GM18861 (cell line): ENCODE results near the gene BCL2.

Source experiments
- ATAC-seq: cut with Tn5 transposase; IDR thresholded peaks from one replicate; pipeline ENCODE4 v1.9.1; 2021; ENCODE audit not compliant: unreplicated experiment

Gene BCL2

GRCh38 chr18:63146828-63147409, 172.7 kb downstream of the BCL2 start:
- ATAC-seq = no peak

- no peak for ATAC-seq
These were observed 173.6 kb downstream of the BCL2 start for GRCh38 chr18:63145851-63146555.

GRCh38 chr18:63145166-63145850, 174.3 kb downstream of the BCL2 start:
- no peak for ATAC-seq

- ATAC-seq = no peak
These were observed 174.8 kb downstream of the BCL2 start for GRCh38 chr18:63144748-63145147.

GRCh38 chr18:63143330-63143771, 176.2 kb downstream of the BCL2 start:
- ATAC-seq = no peak

GRCh38 chr18:63142594-63143225, 176.9 kb downstream of the BCL2 start:
- no peak for ATAC-seq

- ATAC-seq = peak; percentile 53
These were observed 177.8 kb downstream of the BCL2 start for GRCh38 chr18:63141778-63142176.

- no peak for ATAC-seq
These were observed 178.4 kb downstream of the BCL2 start for GRCh38 chr18:63140997-63141777.

GRCh38 chr18:63140038-63140450, 179.5 kb downstream of the BCL2 start:
- no peak for ATAC-seq

GRCh38 chr18:63138436-63139340, 180.9 kb downstream of the BCL2 start:
- peak; percentile 35 for ATAC-seq

- ATAC-seq = no peak
These were observed 181.6 kb downstream of the BCL2 start for GRCh38 chr18:63137999-63138435.

GRCh38 chr18:63135101-63135500, 184.5 kb downstream of the BCL2 start:
- no peak for ATAC-seq

GRCh38 chr18:63132819-63133200, 186.8 kb downstream of the BCL2 start:
- ATAC-seq = no peak

- ATAC-seq = no peak
These were observed 187.4 kb downstream of the BCL2 start for GRCh38 chr18:63131959-63132818.

- ATAC-seq = no peak
These were observed 188.2 kb downstream of the BCL2 start for GRCh38 chr18:63131106-63131958.

- no peak for ATAC-seq
These were observed 189.4 kb downstream of the BCL2 start for GRCh38 chr18:63130176-63130575.

- ATAC-seq = no peak
These were observed 191.2 kb downstream of the BCL2 start for GRCh38 chr18:63128237-63128974.
